ENCODE results near the gene BRSK1.

Gene BRSK1

DNA sequence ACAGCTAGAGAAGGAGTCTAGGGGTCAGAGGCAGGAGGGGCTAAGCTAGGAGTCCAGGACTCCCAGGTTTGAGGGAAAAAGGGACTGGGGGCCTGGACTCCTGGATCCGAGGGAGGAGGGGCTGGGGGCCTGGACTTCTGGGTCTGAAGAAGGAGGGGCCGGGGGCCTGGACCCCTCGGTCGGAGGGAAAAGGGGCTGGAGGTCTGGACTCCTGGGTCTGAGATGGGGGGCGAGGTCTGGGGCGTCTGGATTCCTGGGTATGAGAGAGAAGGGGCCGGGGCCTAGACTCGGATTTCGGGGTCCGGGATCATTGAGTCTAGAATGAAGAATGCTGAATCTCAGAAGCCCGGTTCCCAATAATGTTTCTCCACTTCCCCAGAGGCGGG lies 18.5 kb downstream of the BRSK1 start:
- no peak for TF ChIP-seq REST (IDR thresholded peaks at IDR 0.05; ENCODE audit: low read depth)
- TF ChIP-seq YY1 (IDR thresholded peaks at IDR 0.05; ENCODE audit: low read depth): no peak
- TF ChIP-seq TCF12 (IDR thresholded peaks at IDR 0.05; ENCODE audit: low read depth): no peak
- no peak for TF ChIP-seq TAF1 (IDR thresholded peaks at IDR 0.05; ENCODE audit: low read depth)
- TF ChIP-seq, protein P1, sequence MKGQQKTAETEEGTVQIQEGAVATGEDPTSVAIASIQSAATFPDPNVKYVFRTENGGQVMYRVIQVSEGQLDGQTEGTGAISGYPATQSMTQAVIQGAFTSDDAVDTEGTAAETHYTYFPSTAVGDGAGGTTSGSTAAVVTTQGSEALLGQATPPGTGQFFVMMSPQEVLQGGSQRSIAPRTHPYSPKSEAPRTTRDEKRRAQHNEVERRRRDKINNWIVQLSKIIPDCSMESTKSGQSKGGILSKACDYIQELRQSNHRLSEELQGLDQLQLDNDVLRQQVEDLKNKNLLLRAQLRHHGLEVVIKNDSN (IDR thresholded peaks at IDR 0.05): no peak
- TF ChIP-seq FOXM1 (IDR thresholded peaks at IDR 0.05; ENCODE audit: borderline replicate concordance, low read depth): no peak
- TF ChIP-seq RAD21 (IDR thresholded peaks at IDR 0.05; ENCODE audit: low read depth): no peak
- no peak for TF ChIP-seq TEAD4 (IDR thresholded peaks at IDR 0.05)
- no peak for TF ChIP-seq CEBPB (IDR thresholded peaks at IDR 0.05)
- TF ChIP-seq MAX (IDR thresholded peaks at IDR 0.05): no peak
- TF ChIP-seq EGR1 (IDR thresholded peaks at IDR 0.05): no peak
- no peak for TF ChIP-seq EP300 (IDR thresholded peaks at IDR 0.05; ENCODE audit: borderline replicate concordance)

- TF ChIP-seq CEBPB (IDR thresholded peaks at IDR 0.05) (no peak), MAX (IDR thresholded peaks at IDR 0.05) (no peak), TAF1 (IDR thresholded peaks at IDR 0.05; ENCODE audit: low read depth) (no peak), YY1 (IDR thresholded peaks at IDR 0.05; ENCODE audit: low read depth) (no peak), TCF12 (IDR thresholded peaks at IDR 0.05; ENCODE audit: low read depth) (no peak), RAD21 (IDR thresholded peaks at IDR 0.05; ENCODE audit: low read depth) (no peak), REST (IDR thresholded peaks at IDR 0.05; ENCODE audit: low read depth) (no peak), EGR1 (IDR thresholded peaks at IDR 0.05) (no peak), ZBTB7A (IDR thresholded peaks at IDR 0.05; ENCODE audit: low read depth) (no peak), NFIC (IDR thresholded peaks at IDR 0.05) (no peak), EP300 (IDR thresholded peaks at IDR 0.05; ENCODE audit: borderline replicate concordance) (no peak), CREB1 (IDR thresholded peaks at IDR 0.05; ENCODE audit: low read depth) (no peak), FOXM1 (IDR thresholded peaks at IDR 0.05; ENCODE audit: borderline replicate concordance, low read depth) (no peak), TEAD4 (IDR thresholded peaks at IDR 0.05) (no peak)
- TF ChIP-seq, protein P1 (IDR thresholded peaks at IDR 0.05): no peak
These were observed 19.7 kb downstream of the BRSK1 start for GRCh38 chr19:55303477-55303876.

- TF ChIP-seq RAD21 (IDR thresholded peaks at IDR 0.05; ENCODE audit: low read depth) (no peak), CEBPB (IDR thresholded peaks at IDR 0.05) (no peak)
These were observed 20.6 kb downstream of the BRSK1 start for GRCh38 chr19:55304279-55304978.

DNA sequence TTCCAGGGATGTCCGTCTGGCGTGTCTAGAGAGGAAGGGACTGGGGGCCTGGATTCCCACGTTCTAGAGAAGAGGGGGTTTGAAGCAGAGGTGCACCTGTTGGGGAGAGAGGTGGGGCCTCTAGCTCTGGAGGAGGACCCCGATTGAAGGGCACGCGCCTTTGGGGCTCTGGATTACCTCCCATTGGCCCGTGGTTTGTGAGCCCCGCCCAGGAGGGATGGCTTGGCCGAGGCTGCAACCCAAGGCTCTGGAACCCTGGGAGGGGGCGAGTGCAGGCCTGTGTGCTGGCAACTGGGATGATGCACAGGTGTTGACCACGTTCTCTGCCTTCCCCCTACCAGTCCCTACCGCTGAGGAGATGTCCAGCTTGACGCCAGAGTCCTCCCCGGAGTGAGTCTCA lies 21.2 kb downstream of the BRSK1 start:
- no peak for TF ChIP-seq EGR1 (IDR thresholded peaks at IDR 0.05)
- TF ChIP-seq TEAD4 (IDR thresholded peaks at IDR 0.05): no peak
- no peak for TF ChIP-seq FOXM1 (IDR thresholded peaks at IDR 0.05; ENCODE audit: borderline replicate concordance, low read depth)
- no peak for TF ChIP-seq ZBTB7A (IDR thresholded peaks at IDR 0.05; ENCODE audit: low read depth)
- TF ChIP-seq, protein P1 (IDR thresholded peaks at IDR 0.05): no peak

DNA sequence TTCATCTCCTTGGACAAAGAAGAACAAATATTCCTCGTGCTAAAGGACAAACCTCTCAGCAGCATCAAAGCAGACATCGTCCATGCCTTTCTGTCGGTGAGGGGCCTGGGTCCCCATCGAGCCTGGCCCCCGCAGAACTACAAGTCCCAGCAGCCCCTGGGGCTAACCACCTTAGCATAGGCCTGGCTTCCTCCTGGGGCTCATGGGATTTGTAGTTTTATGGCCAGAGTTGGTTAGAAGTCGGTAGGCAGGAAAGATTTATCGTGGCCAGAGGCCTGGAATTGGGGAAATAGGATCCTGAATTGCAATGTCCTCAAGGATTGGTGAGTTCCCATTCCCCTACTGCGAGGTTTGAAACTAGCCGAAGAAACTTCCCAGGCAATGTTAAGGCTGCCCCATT lies 21.7 kb downstream of the BRSK1 start:
- TF ChIP-seq CREB1 (IDR thresholded peaks at IDR 0.05; ENCODE audit: low read depth) (0 out of 2 replicates have a peak, but pooled peaks have one; percentile 14), RAD21 (IDR thresholded peaks at IDR 0.05; ENCODE audit: low read depth) (no peak)

DNA sequence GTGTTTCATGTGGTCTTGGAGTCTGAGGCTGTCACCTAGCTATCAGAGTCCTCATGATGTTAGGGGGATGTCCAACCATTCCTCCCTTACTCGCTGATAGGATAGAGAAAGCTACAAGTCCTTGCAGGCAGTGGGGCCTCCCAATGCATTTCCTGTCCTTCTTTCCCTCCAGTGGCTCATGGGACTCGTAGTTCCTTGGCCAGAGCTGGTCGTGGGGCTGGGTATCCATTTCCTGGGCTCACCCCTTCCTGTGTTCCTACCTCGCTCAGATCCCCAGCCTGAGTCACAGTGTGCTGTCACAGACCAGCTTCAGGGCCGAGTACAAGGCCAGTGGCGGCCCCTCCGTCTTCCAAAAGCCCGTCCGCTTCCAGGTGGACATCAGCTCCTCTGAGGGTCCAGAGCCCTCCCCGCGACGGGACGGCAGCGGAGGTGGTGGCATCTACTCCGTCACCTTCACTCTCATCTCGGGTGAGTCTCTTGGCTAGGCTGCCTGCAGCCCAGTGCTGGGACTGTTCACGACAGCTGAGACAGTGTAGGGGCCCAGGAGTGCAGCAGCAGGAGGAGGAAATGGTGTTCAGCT lies 22.3 kb downstream of the BRSK1 start:
- TF ChIP-seq ZBTB7A (IDR thresholded peaks at IDR 0.05; ENCODE audit: low read depth): no peak
- no peak for TF ChIP-seq RAD21 (IDR thresholded peaks at IDR 0.05; ENCODE audit: low read depth)
- TF ChIP-seq TEAD4 (IDR thresholded peaks at IDR 0.05): no peak
- TF ChIP-seq NFIC (IDR thresholded peaks at IDR 0.05): no peak
- no peak for TF ChIP-seq FOXM1 (IDR thresholded peaks at IDR 0.05; ENCODE audit: borderline replicate concordance, low read depth)
- no peak for TF ChIP-seq EP300 (IDR thresholded peaks at IDR 0.05; ENCODE audit: borderline replicate concordance)
- TF ChIP-seq TCF12 (IDR thresholded peaks at IDR 0.05; ENCODE audit: low read depth): no peak
- TF ChIP-seq, protein P1 (IDR thresholded peaks at IDR 0.05): no peak
- no peak for TF ChIP-seq CREB1 (IDR thresholded peaks at IDR 0.05; ENCODE audit: low read depth)
- no peak for TF ChIP-seq EGR1 (IDR thresholded peaks at IDR 0.05)
- no peak for TF ChIP-seq REST (IDR thresholded peaks at IDR 0.05; ENCODE audit: low read depth)
- no peak for TF ChIP-seq YY1 (IDR thresholded peaks at IDR 0.05; ENCODE audit: low read depth)
- no peak for TF ChIP-seq TAF1 (IDR thresholded peaks at IDR 0.05; ENCODE audit: low read depth)
- no peak for TF ChIP-seq MAX (IDR thresholded peaks at IDR 0.05)
- no peak for TF ChIP-seq CEBPB (IDR thresholded peaks at IDR 0.05)
